GM21515 (cell line): Measurements from ENCODE around the gene JAKMIP1.
"Not testable (repeated sequence)": the region's sequence is repeated elsewhere in the genome, so short reads cannot be mapped to it uniquely, and the experiment has no call there.

Experiments used
- ATAC-seq: cut with Tn5 transposase; IDR thresholded peaks from one replicate; pipeline ENCODE4 v1.9.1; 2021; ENCODE audit not compliant: unreplicated experiment

JAKMIP1 gene

DNA sequence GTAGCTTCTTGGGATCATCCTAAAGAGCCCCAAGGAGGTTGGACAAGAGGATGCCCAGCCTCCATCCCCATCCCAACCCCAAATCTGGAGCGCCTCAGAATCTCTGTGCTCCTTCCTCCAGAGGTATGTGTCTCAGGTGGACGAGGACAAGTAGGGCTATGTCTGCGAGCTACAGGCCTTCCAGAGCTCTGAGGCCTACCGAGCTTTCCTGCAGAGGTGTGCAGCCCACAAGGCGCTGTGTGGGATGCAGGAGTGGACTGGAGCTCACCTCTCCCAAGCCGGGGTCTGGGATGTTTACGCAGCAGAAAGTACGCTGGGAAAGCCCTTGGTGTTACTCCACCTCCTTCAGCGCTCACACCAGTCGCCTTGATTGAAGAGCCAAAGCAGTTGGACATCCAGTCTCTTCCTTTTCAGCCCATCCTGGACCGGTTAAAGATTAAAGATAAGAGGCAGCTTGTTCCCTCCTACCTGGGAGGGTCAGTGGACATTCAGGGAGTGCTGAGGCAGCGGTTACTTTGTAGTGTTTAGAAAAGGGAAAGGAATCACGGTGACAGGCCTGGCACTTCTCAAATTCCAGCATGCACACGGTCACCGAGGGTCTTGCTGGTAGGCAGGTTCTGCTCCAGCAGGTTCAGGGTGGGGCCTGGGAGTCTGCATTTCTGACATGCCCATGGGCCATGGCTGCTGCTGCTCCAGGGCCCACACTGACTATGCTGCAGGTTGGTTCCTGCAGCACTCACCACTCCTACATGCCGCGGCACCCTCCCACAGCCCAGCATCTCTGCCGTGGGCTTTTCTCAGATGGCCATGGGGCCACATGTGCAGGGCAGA, 29.5 kb upstream of the JAKMIP1 start:
- no peak for ATAC-seq

DNA sequence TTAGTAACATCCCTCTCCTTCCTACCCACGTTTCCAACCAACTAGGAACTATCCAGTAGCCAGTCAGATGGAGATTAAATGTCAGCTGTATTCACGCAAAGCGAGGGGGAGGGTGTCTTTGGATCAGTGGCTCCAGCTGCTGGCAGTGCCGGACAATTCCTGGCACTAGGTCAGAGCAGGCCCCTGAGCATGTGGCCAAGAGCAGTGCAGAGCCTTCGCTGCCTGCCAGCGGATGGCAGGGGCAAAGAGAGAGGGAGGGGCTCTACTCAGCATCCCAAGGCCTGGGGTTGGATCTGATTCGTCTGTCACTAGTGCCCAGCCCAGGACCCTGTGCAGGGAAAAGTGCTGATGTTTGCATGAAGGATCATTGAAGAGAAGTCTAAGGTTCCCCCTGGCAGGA, 28.7 kb upstream of the JAKMIP1 start:
- ATAC-seq = no peak

DNA sequence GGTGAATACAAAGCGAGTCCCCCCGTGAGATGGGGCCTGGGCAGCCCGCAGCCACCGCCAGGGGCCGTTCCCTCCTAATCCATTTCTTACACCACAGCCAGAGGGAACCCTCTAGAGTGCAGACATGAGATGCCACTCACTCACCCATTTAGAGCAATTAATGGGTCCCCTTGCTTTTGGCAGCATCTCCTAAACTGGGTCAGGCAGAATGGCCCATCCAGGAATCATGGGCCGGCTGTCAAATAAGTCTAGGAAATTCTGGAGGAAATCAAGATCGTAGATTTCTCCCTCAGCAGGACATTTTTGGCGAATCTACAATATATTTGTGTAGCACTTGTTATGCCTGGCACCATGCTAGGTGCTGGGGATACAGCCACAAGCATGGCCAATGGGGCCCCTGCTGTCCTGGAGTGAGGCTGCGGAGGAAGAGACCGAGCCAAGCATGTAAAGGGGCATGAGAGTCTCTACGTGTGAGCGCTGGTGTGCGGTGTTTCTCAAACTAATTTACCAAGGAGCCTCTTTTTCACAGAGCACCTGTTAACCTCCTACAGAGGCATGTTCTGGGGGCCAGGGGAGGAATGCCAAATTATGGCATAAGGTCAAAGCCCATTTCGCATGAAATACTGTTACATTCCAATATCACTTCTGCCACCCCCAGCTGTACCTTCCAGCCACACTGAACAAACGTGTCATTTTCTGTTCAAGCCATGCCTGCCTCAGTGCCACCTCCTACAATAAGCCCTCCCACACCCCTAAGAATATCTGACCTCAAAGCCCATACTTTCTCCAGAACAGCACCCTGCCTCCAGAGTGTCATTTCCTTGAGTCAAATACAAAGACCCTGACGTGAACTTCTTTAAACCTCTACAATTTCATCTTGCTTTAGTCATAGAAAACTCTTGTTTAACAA, 28.1 kb upstream of the JAKMIP1 start:
- no peak for ATAC-seq

DNA sequence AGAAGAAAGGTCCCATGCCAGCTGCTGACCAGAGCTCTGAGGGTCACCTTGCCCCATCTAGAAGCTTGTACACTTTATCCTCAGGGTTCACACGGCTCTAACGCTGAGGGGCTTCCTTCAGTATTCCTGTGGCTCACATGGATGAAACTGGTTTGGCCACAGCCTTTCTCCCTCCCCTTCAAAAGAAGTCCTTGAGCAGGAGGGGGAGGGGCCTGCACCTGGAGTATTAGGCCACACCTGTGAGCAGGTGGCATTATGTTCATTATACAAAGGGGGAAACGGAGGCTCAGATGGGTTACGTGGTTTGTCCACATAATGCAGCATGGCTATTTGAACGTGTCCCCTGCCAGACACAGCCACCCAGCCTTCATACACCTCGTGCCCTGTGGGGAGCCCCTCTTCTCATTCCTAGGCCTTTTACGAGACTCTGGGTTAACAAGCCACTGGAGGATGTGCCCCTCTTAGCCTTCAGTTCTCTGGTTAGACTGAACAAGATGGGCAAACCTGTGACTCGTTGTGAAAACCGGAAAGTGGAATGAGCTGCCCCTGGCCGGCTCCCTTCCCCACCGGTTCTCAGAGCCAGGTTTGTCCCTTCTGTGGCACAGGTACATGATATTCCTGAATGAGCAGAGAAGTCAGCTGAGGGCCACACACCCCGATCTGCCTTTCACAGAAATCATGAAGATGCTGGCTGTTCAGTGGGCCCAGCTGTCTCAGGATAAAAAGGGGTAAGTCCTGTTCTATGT, 27.2 kb upstream of the JAKMIP1 start:
- no peak for ATAC-seq

DNA sequence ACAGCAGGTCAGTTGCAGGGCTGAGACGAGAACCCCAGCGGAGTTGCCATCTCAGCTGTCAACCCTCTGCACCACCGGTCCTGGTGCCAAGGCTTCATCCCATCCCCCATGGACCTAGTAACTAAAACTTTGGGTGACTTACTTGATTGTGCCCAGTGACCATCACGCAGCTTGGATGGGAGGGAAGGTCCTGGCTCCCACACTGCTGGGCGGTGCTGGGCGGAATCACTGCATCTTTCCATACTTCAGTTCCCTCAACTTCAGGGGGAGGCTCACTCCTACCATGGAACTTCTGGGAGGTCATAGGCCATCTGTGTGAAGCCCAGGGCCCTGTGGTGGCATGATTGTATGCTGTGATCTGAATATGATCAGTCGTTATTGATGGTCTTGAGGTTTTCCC, 26.2 kb upstream of the JAKMIP1 start:
- no peak for ATAC-seq

DNA sequence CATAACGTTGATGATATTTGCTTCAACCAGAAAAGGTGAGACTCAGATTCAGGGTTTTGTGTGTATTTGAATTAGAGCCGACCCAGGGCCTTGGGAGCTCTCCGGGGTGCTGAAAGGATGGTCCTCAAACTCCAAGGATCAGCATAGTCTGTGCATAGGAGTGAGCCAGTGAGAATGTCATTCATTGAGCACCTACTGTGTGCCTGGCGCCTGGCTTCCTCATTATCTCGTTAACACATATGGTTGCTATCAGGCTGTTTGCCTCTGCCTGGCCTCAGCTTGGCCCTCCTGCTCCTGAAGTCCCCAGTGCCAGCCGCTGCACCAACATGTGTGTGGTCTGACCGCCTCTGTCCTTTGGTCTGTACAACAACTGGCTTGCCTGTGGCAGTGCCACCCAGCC, 25.1 kb upstream of the JAKMIP1 start:
- no peak for ATAC-seq

DNA sequence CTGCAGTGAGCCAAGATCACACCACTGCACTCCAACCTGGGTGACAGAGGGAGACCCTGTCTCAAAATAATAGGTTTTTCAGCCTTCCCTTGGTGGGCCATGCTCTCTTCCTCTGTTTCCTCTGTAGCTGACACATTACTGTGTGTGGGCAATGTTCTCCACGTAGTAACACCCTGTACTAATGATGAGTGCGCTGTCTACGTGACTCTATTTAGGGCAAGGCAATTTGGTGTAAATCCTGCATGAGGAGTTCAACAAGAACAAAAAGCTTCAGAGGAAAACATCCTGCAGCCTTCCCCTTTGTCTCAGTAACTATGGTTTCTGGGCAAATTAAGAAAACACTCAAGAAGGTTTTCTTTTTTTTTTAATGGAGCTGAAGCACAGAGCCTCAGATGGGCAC, 24.4 kb upstream of the JAKMIP1 start:
- no peak for ATAC-seq

DNA sequence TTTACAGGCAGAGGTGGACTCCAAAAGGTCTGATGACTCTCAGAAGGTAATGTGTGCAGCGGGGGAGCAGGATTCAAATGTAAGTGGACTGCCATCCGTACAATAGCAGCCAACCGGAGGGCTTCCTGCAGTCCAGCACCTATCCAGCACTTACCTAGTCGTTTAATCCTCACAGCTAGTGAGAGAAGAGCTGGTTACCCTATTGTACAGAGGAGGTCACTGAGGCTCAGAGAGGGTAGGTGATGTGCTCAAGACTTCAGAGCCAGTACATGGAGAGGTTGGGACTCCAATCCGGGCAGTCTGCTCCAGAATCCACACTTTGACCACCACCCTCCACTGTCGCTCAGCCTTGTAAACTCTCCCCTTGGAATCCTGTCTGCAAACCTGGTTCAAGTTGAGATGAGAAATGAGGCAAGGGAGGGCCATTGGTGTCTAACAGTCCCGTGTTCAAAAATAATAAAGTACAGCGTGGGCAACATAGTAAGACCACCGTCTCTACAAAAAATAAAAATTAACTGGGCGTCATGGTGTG, 22.5 kb upstream of the JAKMIP1 start:
- no peak for ATAC-seq

DNA sequence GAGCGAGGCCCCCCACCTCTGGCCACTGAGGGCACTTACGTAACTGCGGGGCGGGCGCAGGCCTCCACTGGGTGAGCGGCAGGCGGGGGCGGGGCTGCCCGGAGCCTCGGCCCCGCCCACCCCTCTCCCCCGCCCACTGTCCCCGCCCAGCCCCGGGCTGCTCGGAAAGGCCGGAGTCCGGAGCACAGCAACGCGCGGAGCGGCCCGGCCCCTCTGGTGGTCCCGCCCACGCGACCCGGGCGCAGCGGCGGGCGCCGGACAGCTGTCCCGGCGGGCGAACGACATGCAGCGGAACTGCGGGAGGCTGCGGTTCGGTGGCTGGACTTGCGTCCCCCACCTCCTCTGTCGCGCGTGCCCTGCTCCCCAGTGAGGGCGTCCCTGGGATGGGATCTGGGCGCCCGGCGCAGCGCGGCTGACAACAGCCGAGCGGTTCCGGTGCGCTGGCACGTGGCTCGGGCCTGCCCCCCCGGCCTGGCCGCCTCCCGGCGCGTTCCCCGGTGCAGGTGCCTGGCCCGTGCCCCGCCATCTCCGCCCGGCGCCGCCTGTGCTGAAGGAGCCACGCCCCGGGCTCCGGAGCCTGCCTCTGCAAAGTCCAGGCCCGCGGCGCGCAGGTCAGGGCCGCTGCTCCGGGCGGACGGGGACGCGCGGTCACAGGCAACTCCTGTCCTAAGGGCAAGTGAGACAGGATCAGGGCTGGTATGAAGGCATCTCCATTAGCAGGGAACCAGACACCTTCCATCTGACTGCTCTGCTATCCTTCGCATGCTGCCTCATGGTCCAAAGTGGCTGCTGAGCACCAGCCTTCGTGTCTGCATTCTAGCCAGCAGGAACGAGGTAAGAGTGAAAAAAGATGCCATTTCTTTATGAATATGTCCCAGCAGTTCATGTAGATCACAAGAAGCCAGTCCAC, 21.8 kb upstream of the JAKMIP1 start:
- no peak for ATAC-seq

DNA sequence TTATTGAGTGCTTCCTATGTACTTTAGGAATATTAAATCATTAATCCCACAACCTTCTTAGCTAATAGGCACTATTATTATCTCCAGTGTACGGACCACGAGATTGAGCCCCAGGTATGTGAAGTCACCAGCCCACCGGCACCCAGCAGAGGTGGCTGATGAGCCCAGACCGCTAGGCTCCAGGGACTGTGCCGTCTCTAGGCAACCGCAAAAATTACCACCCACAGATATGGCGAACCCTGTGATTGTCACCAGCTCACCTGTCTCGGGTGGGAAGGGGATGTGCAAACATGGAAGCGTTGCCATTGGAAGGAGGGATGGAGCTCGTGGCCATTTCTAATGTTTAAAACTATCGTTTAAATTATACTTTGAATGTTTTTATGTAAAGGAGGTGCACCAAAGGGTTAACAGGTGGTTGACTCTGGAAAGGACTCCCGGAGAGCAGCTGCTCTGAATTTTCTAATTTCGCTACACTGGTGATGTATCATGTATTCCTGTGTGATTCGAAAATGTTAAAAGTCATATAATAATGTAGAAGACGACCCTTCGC, 21.0 kb upstream of the JAKMIP1 start:
- no peak for ATAC-seq

DNA sequence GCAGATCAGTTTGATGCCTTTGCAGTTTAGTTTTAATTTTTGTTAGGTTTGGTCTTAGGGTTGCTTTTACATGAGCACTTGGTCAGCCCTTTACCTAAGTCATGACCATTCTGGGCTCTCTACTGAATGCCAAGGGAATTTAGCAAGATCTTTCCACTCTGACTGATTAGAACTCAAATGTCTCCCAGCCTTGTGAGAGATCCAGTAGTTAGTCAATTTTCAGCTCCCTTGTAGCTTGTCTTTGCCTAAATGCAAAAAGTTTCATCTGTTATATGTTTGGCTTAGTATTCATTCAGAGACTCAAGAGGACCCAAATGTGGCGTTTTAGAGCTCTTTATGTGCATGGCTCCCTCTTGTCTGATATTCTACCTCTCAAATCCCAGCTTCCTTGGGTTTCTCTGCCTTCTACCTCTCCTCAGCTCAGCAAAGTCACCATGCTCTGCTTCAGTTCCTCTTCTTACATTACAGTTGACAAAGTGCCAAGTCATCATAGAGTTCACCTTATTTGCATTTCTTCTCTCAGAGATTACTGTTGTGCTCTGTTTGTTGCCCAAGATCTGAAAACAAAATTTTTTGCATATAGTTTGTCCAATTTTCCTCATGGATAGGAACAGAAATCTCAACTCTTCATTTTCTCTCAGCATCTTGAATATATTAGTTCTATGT, 17.5 kb upstream of the JAKMIP1 start:
- peak; percentile 83 for ATAC-seq

DNA sequence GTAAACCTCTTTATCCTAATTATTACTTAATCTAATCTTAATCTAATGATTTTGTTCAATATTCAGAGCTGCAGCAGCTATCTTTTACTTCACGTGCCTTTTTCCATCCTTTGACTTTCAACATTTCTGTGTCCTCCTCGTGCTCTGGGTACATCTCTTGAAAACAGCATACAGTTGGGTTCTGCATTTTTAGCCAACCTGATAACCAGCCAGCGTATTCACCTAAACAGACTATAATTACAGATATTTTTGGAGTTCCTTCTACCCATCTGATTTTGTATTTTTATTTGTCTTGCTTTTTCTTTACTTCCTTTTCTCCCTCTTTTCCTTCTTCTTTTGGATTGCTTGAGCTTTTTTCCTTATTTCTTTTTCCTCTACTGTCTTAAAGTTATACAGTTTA, 16.2 kb upstream of the JAKMIP1 start:
- ATAC-seq = no peak

DNA sequence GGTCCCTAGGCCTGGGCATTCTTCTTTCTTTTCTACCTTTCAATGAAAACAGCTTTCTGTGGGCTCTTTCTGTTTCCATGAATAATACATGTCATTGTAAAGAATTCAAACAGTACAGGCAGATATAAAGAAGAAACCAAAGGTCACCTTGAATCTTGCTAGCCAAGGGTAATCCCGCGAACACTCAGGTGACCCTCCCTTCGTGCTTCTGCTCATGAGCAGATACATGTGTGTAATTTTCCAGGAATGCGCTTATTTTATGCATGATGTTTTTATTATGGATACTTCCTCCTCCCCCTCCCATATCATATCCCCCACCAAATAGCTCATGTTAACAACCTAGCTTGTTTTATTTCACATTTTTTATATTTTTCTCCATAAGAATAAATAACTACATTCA, 9.6 kb upstream of the JAKMIP1 start:
- no peak for ATAC-seq

DNA sequence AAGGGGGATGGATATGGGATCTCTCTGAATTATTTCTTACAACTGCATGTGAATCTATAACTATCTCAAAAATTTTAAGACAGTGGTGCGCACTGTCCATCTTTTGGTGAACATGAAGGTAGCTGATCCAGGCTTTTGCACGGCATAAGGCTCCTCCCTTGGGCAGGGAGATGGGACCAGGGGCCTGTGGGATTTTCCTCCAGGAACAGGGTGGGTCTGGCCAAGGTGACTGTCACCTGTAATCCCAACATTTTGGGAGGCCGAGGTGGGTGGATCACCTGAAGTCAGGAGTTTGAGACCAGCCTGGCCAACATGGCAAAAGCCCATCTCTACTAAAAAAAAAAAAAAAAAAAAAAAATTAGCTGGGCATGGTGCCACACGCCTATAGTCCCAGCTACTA, 8.9 kb upstream of the JAKMIP1 start:
- not testable (repeated sequence) for ATAC-seq

DNA sequence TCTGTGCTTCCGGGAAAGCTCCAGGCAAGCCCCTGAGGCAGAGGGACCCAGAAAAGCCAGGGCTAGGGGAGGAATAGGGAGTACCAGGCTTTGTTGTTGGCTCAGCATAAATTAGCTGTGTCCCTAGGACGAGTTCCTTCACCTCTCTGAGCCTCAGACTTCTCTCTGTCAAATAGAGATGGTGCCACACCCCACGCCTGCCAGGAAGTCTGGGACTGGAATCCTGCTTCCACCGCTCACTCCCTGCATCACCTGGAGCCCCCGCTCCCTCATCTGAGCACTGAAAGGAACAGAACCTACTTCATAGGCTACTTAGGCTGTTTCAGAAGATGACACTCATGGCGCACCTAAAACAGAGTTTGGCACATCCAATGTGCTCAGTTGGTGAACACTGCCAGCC, 8.1 kb upstream of the JAKMIP1 start:
- no peak for ATAC-seq

DNA sequence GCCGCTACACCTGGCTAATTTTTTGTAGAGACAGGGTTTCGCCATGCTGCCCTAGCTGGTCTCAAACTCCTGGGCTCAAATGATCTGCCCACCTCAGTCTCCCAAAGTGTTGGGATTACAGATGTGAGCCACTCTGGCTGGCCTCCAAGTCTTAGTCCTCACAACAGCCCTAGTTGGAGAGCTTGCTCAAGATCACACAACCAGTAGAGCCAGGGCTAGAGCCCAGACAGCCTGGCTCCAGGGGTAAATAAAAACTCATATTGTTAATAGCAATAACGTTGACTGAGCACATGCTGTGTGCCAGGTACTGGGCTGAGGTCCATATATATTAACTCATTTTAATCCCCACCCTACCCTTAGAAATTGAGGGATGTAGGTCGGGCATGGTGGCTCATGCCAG, 7.3 kb upstream of the JAKMIP1 start:
- ATAC-seq = no peak

DNA sequence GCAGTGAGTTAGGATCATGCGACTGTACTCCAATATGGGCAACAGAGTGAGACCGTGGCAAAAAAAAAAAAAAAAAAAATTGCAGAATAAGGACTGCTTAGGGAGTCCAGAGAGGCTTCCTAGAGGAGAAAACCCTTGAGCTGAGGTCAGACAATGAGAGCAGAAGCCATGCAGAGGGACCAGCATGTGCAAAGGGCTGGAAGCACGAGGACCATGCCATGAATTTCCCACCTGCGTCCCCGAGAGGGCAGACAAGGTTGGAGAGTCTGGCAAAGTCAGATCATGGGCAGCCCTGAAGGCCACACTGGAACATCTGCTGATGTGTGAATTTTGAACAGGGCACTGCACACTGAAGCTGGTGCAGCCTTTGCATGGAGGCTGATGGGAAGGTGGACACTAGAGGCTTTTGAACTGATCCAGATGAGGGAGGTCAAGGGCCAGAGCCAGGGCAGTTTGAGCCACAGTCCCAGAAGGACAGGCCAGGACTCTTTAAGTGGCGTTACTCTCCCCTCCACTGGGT, 6.5 kb upstream of the JAKMIP1 start:
- no peak for ATAC-seq

DNA sequence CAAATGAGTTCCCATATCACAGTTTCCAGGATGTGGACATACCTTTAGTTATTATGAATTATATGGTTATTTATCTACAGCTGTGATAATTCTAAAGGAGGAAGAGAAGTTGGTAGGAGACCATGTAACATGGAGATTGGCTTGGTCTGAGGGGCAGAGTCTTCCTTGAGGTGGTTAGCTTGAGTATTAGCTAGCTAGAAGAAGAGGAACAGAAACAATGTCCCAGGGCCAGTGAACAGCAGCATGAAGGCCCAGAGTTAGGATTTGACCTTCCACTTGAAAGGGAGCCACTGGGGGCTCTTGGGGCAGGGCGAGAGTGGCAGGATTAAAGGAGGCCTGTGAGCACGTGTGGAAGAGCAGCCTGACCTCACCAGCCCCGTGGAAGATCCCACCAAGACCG, 5.6 kb upstream of the JAKMIP1 start:
- no peak for ATAC-seq

DNA sequence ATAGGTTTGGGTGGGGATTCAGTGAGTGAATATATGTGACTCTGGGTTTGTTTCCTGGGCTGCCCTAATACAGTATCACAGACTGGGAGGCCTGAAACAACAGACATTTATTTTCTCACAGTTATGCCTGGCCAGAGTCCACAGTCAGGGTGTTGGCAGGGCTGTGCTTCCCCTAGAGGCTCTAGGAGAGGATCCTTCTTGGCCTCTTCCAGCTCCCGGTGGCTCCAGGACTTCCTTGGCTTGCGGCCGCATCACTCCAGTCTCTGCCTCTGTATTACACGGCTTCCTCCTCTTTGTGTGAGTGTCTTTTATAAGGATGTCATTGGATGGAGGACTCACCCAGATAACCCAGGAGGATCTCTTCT, 5.2 kb upstream of the JAKMIP1 start:
- no peak for ATAC-seq
